GM10266 (cell line): ENCODE data around the gene DPYD.

Experiments used
- DNase-seq: peaks from one replicate; pipeline ENCODE4 v3.0.0; 2012; ENCODE audit errors: extremely low spot score
- TF ChIP-seq, protein P1 (sequence below): IDR thresholded peaks from 2 replicates; pipeline ENCODE4 v1.5.1; 2012; ENCODE audit warnings: mild to moderate bottlenecking, low read depth; ENCODE audit not compliant: control insufficient read depth, insufficient read depth; ENCODE audit errors: missing control alignments

DPYD gene

DNA sequence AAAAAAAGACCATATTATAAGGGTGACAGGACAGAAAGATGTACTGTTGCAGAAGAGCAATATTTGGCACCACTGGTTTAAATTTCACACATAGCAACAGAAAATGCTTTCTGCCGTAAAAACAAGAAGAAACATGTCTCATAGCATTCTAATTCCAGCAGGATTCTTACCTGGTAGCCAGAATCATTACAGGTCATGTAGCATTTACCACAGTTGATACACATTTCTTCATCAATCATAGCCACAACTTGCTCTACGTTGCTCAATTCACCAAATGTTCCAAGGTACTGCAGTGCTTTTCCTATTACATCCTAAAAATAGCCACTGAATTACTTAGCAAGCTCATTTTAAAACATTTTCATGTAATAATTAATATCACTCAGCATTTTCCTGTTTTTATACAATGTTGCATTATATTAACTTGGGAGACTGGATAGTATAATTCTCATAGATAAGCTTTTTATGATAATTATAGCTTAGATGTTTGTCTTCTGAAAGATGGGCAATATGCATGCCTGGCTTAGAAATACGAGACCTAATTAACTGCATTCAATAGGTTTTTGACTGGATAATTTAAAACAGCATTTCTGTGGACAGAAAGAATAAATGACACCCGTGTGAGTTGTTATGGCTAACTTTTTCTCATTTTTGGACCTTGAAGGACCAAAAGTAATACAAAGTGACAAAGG is 838.5 kb downstream of the DPYD start:
- TF ChIP-seq, protein P1, sequence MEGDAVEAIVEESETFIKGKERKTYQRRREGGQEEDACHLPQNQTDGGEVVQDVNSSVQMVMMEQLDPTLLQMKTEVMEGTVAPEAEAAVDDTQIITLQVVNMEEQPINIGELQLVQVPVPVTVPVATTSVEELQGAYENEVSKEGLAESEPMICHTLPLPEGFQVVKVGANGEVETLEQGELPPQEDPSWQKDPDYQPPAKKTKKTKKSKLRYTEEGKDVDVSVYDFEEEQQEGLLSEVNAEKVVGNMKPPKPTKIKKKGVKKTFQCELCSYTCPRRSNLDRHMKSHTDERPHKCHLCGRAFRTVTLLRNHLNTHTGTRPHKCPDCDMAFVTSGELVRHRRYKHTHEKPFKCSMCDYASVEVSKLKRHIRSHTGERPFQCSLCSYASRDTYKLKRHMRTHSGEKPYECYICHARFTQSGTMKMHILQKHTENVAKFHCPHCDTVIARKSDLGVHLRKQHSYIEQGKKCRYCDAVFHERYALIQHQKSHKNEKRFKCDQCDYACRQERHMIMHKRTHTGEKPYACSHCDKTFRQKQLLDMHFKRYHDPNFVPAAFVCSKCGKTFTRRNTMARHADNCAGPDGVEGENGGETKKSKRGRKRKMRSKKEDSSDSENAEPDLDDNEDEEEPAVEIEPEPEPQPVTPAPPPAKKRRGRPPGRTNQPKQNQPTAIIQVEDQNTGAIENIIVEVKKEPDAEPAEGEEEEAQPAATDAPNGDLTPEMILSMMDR = no peak
- no peak for DNase-seq

- DNase-seq = no peak
- TF ChIP-seq, protein P1 = no peak
These were observed 842.0 kb downstream of the DPYD start for GRCh38 chr1:97078872-97079271.

DNA sequence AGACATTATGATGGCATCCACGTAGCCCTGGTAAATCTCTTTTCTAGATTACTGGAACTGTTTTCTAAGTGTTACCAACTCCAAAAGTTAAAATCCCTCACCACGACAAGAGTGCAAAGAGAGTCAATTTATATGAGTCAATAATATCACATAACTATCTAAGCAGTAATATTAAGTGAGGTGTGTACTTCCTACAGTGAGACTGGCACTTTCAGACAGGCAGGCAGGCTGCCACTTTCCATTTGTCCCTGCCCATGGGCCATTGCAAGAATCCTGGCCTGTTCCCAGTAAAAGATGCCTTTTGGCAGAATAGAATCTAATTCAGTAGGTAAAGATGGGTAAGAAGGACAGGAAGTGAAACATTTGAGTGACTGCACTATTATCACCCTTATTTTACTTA is 843.6 kb downstream of the DPYD start:
- TF ChIP-seq, protein P1 = no peak
- DNase-seq = no peak

DNA sequence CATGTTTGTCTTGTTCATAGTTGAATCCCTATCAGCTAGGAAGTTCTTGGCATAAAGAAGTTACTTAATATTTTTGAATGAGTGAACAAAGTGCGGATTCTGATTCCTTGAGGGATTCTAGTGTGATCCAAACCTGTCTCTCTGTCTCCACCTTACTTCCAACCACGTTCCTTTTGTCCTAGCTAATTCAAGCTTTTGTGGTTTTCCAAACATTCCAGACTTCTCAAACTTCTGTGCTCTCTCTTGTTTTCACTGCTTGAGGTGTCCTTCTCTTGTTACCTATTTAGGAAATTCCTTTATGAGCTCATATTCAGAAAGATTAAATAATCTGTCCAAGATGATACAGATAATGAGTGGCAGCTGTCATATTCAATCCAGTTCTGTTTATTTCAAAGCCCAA is 846.1 kb downstream of the DPYD start:
- DNase-seq = no peak
- TF ChIP-seq, protein P1 = no peak

- TF ChIP-seq, protein P1 = no peak
- DNase-seq = no peak
These were observed 846.9 kb downstream of the DPYD start for GRCh38 chr1:97073936-97074335.

DNA sequence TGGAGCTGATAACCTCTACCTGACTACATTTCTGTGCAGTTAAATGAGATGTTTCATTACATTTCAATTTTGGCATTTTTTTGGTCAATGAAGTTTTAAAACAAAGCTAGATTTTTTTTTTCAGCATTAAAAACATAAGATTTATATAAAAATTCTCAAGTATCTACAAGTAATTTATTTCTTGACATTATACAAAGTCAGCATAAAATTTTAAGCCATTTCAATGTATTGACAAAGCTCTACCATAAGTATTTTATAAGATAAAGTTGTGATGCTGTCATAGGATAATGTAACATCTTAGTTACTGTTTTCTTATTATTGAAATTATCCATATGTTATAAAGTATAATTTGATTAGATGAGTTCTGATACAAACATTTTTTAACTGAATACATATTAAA is 847.7 kb downstream of the DPYD start:
- TF ChIP-seq, protein P1 = no peak
- DNase-seq = no peak

DNA sequence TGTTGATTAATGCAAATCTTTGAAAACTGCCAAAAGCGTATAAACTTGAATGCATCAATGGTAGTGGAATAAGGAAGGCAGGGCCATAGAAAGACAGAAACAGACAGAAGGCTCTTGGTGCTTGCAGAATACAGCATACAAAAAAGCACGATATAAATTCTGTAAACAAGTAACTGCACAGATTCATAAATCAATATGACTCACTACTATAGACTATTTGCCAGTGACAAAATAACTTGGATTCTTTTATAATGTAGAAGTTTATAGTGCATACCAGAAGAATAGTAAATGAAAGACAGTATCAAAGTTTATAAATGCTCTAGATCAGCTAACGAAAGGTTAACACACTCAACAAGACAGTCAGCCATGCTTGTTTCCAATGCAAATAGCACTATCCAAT is 849.7 kb downstream of the DPYD start:
- TF ChIP-seq, protein P1 = no peak
- no peak for DNase-seq
